Bronchial epithelial cell (primary cell): ENCODE results near the gene GARIN5A. TPM values are rescaled to one million over a fixed set of nuclear protein-coding genes. Genes with fewer than 3 reads are reported as not detected.
"Not testable (repeated sequence)": the region's sequence is repeated elsewhere in the genome, so short reads cannot be mapped to it uniquely, and the experiment has no call there.

Experiments used
- DNase-seq: peaks from one replicate; pipeline ENCODE4 v3.0.0-alpha.2; 2010; ENCODE audit warnings: low read depth
- FAIRE-seq: peaks from 2 replicates; lab custom pipeline; 2011; peaks lifted over from hg19 to GRCh38; lab: Jason Lieb, UNC
- H3K27me3 ChIP-seq: 2 replicates; pipeline ENCODE4 v1.5.1; 2011; ENCODE audit warnings: low read length; ENCODE audit not compliant: control insufficient read depth, insufficient read depth
- H3K36me3 ChIP-seq: 2 replicates; pipeline ENCODE4 v1.5.1; 2011; ENCODE audit warnings: low read length; ENCODE audit not compliant: control insufficient read depth, insufficient read depth
- H3K4me3 ChIP-seq: 2 replicates; pipeline ENCODE4 v1.5.1; 2011; ENCODE audit warnings: mild to moderate bottlenecking, low read depth, low read length, control low read depth
- CTCF ChIP-seq: IDR thresholded peaks from 2 replicates; pipeline ENCODE4 v1.5.1; 2011; ENCODE audit warnings: mild to moderate bottlenecking, moderate library complexity, low read length, control low read depth, inconsistent platforms; ENCODE audit not compliant: insufficient read depth, severe bottlenecking
- total RNA-seq: library from RNA; depleted of rRNA; stranded (reverse); fragments of >200 nt; gene quantifications from 2 replicates; pipeline ENCODE4 v1.2.1, GENCODE V29; 2014

Gene GARIN5A
- total RNA-seq, 1 donor from 2014 or later, result 0.79 TPM

- TF ChIP-seq CTCF, result no peak
- H3K36me3 ChIP-seq, result peaks cover 22% of the 10 kb centered on the region
- no peaks in the 10 kb centered on the region for H3K27me3 ChIP-seq
- peak overlapping the region; percentile 93 for H3K4me3 ChIP-seq
- DNase-seq (no peak), FAIRE-seq (no peak)
These were observed 225 bp upstream of the GARIN5A start for GRCh38 chr19:50476907-50477238.

GRCh38 chr19:50475736-50476223 lies 868 bp downstream of the GARIN5A start:
- peak overlapping the region; percentile 93 for H3K4me3 ChIP-seq
- no peak for TF ChIP-seq CTCF
- DNase-seq (no peak), FAIRE-seq (no peak)
- no peaks in the 10 kb centered on the region for H3K27me3 ChIP-seq
- H3K36me3 ChIP-seq, result peaks cover 19% of the 10 kb centered on the region

GRCh38 chr19:50475101-50475568 lies 1.5 kb downstream of the GARIN5A start:
- FAIRE-seq (no peak), DNase-seq (no peak)
- no peak overlapping the region for H3K4me3 ChIP-seq
- no peak for TF ChIP-seq CTCF
- no peaks in the 10 kb centered on the region for H3K27me3 ChIP-seq
- H3K36me3 ChIP-seq, result peaks cover 17% of the 10 kb centered on the region

- H3K27me3 ChIP-seq, DNase-seq, H3K4me3 ChIP-seq, FAIRE-seq, H3K36me3 ChIP-seq: not testable (repeated sequence)
These were observed 3.3 kb downstream of the GARIN5A start for GRCh38 chr19:50473336-50473735.

- no peak for TF ChIP-seq CTCF
- no peak for FAIRE-seq
These were observed 7.8 kb downstream of the GARIN5A start for GRCh38 chr19:50468818-50469217.

GRCh38 chr19:50467566-50467965 lies 9.1 kb downstream of the GARIN5A start:
- Histone ChIP-seq H3K36me3 (no peaks in the 10 kb centered on the region), H3K4me3 (no peak overlapping the region), H3K27me3 (no peaks in the 10 kb centered on the region)
- DNase-seq, result no peak
- TF ChIP-seq CTCF, result no peak
- FAIRE-seq, result no peak

More at GRCh38 chr19:50468818-50469217, 7.8 kb downstream of the GARIN5A start:
- Histone ChIP-seq H3K4me3 (no peak overlapping the region), H3K27me3 (no peaks in the 10 kb centered on the region), H3K36me3 (no peaks in the 10 kb centered on the region)
- no peak for DNase-seq
